K562 (cell line): ENCODE results near the gene ITGAL. TPM values are rescaled to one million over a fixed set of nuclear protein-coding genes. Genes with fewer than 3 reads are reported as not detected.
A peak's percentile ranks its signal among the peaks of the same experiment; 100 is the strongest.

Experiments
- BRD4 ChIP-seq: fragments of 200-600 bp; sonication (generic); IDR thresholded peaks from 2 replicates; pipeline ENCODE4 v1.6.1; 2017; ENCODE audit warnings: inconsistent platforms
- ETV5 ChIP-seq: sonication (generic); formaldehyde crosslinking; IDR thresholded peaks from 2 replicates; pipeline ENCODE4 v1.4.0; 2020; ENCODE audit warnings: low read depth, mild to moderate bottlenecking, missing genetic modification reagents
- FOXA3 ChIP-seq, 2 experiments: fragments of 450-650 bp in 1 of 2; sonication (generic) in 1 of 2; formaldehyde crosslinking; IDR thresholded peaks in 1 of 2; conservative IDR thresholded peaks in 1 of 2; 2 replicates each; pipeline versions ENCODE4 v1.4.0 to v1.8.0; 2020 to 2022; ENCODE audit warnings: mild to moderate bottlenecking in 2 of 2, missing genetic modification reagents in 1 of 2
- HMGXB4 ChIP-seq: sonication (generic); formaldehyde crosslinking; IDR thresholded peaks from 2 replicates; pipeline ENCODE4 v1.8.1; 2023; ENCODE audit warnings: mild to moderate bottlenecking, missing genetic modification reagents
- TEAD4 ChIP-seq, 2 experiments: sonication (generic) in 1 of 2; formaldehyde crosslinking in 1 of 2; IDR thresholded peaks; 2 replicates each; pipeline versions ENCODE4 v1.6.1 to v1.8.0; 2012 to 2022; ENCODE audit warnings: borderline replicate concordance in 1 of 2, inconsistent platforms in 1 of 2, low read length in 1 of 2, mild to moderate bottlenecking in 1 of 2, missing genetic modification reagents in 1 of 2
- ZKSCAN3 ChIP-seq: fragments of 250-450 bp; sonication (Bioruptor Pico); IDR thresholded peaks from 2 replicates; pipeline ENCODE4 v1.4.0; 2020
- ZNF311 ChIP-seq: fragments of 250-450 bp; sonication (Bioruptor Pico); IDR thresholded peaks from 2 replicates; pipeline ENCODE4 v1.4.0; 2020; ENCODE audit warnings: mild to moderate bottlenecking, moderate library complexity
- ZNF316 ChIP-seq: fragments of 450-650 bp; IDR thresholded peaks from 2 replicates; pipeline ENCODE4 v1.6.1; 2016
- polyA plus RNA-seq, 8 experiments: library from polyadenylated mRNA; depleted of rRNA in 4 of 8; stranded (reverse) in 5 of 8; unstranded in 3 of 8; fragments of >200 nt; fragmentation: Nextera tagmentation in 2 of 8; fragmentation: Illumina TruSeq in 1 of 8; extraction: Ambion mirVana in 2 of 8; extraction: Trizol in 1 of 8; gene quantifications; 2 replicates each; pipeline versions ENCODE4 v1.2.1 to v1.2.3, GENCODE V29; 2011 to 2014; ENCODE audit warnings: inconsistent platforms in 1 of 8, missing spikeins in 1 of 8
- total RNA-seq, 7 experiments: library from RNA; depleted of rRNA in 6 of 7; stranded (reverse); fragments of >200 nt in 6 of 7; fragmentation: Illumina TruSeq in 2 of 7; extraction: Trizol in 2 of 7; gene quantifications; 2 replicates each; pipeline versions ENCODE4 v1.2.1 to v1.2.3, GENCODE V29; 2011 to 2021; ENCODE audit warnings: low replicate concordance in 1 of 7
- TF ChIP-seq, protein P1 (sequence below), 3 experiments: fragments of 200-800 bp in 1 of 3; sonication (Bioruptor generic) in 1 of 3; sonication (generic) in 1 of 3; formaldehyde crosslinking in 1 of 3; IDR thresholded peaks; 2 replicates each; pipeline versions ENCODE4 v1.6.1 to v1.8.0; 2016 to 2022; ENCODE audit warnings: mild to moderate bottlenecking in 2 of 3, missing compliant biosample characterization in 2 of 3, missing genetic modification characterization in 2 of 3, missing genetic modification reagents in 1 of 3

ITGAL gene
- total and polyA plus RNA-seq, 9 of the 15 experiments (the other 6 are each of a cell fraction or from before 2014, with no cell fraction given): 0.01 to 0.53 TPM; not detected in 7

DNA sequence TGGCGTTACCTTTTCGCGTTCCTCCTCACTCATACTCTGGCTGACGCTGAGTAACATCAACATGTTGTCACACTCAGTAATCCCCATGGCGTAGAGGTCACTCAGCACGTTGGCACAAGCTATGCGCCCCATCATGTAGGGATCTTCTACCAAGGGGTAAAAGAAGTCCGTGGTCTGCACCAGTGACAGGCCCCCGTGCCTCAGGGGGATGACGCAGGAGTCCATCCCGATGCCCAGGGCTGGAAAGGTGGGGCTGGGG lies 27.5 kb upstream of the ITGAL start (continued):
- TF ChIP-seq, protein P1, sequence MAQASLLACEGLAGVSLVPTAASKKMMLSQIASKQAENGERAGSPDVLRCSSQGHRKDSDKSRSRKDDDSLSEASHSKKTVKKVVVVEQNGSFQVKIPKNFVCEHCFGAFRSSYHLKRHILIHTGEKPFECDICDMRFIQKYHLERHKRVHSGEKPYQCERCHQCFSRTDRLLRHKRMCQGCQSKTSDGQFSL (CRISPR knock-in tag; IDR thresholded peaks at IDR 0.05): 0 out of 2 replicates have a peak, but pooled peaks have one; percentile 9
- TF ChIP-seq, protein P1 (tag; IDR thresholded peaks at IDR 0.05): no peak
- TF ChIP-seq ETV5 (CRISPR knock-in tag): 0 out of 2 replicates have a peak, but pooled peaks have one; percentile 2
- no peak for TF ChIP-seq HMGXB4 (CRISPR knock-in tag)
- no peak for TF ChIP-seq ZKSCAN3 (CRISPR knock-in tag)
- TF ChIP-seq TEAD4 (IDR thresholded peaks at IDR 0.05; ENCODE audit: low read length): no peak
- TF ChIP-seq TEAD4 (CRISPR knock-in tag; IDR thresholded peaks at IDR 0.05; ENCODE audit: borderline replicate concordance): no peak
- TF ChIP-seq BRD4: 0 out of 2 replicates have a peak, but pooled peaks have one; percentile 22
- TF ChIP-seq ZNF316: no peak
- no peak for TF ChIP-seq ZNF311
- 0 out of 4 replicates have a peak, but pooled peaks of 1 of the 2 experiments have one; percentile 18 for TF ChIP-seq FOXA3 (CRISPR knock-in tag; conservative IDR thresholded peaks at IDR 0.05 in 1 of 2, IDR thresholded peaks at IDR 0.05 in 1 of 2)
